Omental fat pad (tissue), 4 donors: ENCODE measurements around the gene KRT17. TPM values are rescaled to one million over a fixed set of nuclear protein-coding genes. Genes with fewer than 3 reads are reported as not detected.

Source experiments
- ATAC-seq: fragments of 150-250 bp; one replicate; pipeline ENCODE4 v1.9.1; 2016; ENCODE audit warnings: mild to moderate bottlenecking, moderate library complexity; ENCODE audit not compliant: low FRiP score
- DNase-seq: peaks from one replicate; pipeline ENCODE4 v3.0.0-alpha.2; 2019; ENCODE audit warnings: low spot score
- total RNA-seq, 4 donors: library from RNA; depleted of rRNA; stranded (reverse); fragments of >200 nt; gene quantifications; one replicate each; pipeline ENCODE4 v1.1.0, GENCODE V29; 2016
- TF ChIP-seq, protein P1 (sequence below), 3 donors: fragments of 450-650 bp; IDR thresholded peaks; one replicate each; pipeline ENCODE4 v1.5.1; 2016 to 2017; ENCODE audit warnings: antibody characterized with exemption in 3 of 3, mild to moderate bottlenecking in 3 of 3, moderate library complexity in 2 of 3

KRT17 gene
- total RNA-seq, 4 donors from 2014 or later: 0.56 TPM; not detected in 3

DNA sequence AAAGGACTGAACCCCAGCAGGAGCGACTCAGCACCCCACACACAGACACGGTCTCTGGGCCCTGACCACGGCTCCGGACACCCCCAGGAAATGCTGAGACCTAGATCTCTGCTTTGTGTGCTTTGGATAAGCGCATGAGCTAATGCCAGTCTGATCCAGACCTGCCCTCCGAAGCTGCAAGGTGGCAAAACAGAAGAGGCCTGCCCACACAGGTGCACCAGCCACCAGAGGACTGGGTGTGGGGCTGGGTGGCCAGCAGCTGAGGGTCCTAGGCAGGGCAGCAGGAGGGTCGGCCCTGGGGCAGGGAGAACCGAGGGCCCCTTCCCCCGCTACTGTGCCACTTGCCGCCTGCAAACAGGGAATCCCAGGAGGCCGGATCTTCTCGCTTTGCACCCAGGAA lies 33.6 kb upstream of the KRT17 start:
- DNase-seq (no peak), ATAC-seq (no peak)
- TF ChIP-seq, protein P1, sequence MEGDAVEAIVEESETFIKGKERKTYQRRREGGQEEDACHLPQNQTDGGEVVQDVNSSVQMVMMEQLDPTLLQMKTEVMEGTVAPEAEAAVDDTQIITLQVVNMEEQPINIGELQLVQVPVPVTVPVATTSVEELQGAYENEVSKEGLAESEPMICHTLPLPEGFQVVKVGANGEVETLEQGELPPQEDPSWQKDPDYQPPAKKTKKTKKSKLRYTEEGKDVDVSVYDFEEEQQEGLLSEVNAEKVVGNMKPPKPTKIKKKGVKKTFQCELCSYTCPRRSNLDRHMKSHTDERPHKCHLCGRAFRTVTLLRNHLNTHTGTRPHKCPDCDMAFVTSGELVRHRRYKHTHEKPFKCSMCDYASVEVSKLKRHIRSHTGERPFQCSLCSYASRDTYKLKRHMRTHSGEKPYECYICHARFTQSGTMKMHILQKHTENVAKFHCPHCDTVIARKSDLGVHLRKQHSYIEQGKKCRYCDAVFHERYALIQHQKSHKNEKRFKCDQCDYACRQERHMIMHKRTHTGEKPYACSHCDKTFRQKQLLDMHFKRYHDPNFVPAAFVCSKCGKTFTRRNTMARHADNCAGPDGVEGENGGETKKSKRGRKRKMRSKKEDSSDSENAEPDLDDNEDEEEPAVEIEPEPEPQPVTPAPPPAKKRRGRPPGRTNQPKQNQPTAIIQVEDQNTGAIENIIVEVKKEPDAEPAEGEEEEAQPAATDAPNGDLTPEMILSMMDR (IDR thresholded peaks at IDR 0.05): no peak

DNA sequence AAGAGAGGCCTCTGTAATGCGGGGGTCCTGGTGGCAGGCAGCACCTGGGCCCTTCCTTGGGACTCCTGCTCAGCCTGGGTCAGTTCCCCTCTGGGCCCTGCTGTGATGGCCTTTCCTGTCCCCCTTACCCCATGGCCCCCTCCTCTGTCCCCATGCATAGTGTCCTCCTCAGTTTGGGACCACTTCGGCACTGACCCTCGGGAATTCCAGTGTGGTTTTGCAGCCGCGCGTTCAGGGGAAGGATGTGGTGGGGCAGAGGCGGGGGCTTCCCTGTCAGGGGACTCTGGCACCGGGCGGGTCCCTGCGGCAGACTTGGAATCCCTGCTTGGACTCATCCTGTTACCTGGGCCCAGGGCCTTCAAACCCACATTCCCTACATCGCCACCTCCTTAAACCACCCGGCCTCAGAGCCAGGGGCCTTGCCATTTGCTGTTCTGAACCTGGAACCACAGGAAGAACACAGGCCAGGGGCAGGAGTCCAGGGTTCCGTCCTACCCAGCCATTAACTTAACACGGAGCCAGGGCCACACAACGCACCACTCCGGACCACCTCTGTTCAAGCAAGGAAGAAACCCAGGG lies 32.9 kb upstream of the KRT17 start:
- DNase-seq (no peak), ATAC-seq (no peak)
- TF ChIP-seq, protein P1 (IDR thresholded peaks at IDR 0.05): no peak

DNA sequence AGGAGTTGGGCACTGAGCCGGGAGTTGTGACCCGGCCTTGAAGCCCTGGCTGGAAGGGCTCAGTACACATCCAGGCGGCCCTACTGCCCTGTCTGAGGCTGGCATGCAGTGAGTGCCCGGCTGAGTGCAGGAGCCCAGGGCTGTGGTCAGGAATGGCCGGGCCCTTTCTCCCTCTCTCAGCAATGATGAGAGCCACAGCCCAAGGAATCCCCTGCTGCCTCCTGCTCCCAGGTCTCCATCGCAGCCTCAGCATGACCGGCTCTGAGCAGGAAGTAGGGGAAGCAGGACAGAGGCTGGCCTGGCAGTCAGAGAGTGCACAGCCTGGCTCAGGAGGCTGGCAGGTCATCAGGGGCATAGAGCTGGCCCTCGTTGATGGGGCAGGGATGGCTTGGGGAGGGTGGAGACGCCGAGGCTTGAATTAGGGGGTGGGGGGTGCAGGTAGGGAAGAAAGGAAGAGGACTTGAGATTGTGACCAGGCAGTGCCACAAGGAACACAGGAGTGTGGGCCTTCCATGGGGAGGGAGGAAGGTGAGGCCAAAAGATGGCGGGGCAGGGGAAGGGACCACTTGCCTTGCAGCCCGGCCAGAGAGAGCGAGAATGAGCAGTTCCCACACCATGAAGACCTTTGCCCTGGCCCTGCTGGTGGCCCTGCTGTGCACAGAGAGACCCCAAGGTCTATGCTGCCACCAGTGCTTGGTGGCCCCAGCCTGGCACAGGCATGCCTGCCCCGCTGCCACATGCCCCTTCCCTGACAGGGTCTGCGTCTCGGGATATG lies 32.1 kb upstream of the KRT17 start:
- TF ChIP-seq, protein P1 (IDR thresholded peaks at IDR 0.05): no peak
- no peak for ATAC-seq
- DNase-seq: no peak

DNA sequence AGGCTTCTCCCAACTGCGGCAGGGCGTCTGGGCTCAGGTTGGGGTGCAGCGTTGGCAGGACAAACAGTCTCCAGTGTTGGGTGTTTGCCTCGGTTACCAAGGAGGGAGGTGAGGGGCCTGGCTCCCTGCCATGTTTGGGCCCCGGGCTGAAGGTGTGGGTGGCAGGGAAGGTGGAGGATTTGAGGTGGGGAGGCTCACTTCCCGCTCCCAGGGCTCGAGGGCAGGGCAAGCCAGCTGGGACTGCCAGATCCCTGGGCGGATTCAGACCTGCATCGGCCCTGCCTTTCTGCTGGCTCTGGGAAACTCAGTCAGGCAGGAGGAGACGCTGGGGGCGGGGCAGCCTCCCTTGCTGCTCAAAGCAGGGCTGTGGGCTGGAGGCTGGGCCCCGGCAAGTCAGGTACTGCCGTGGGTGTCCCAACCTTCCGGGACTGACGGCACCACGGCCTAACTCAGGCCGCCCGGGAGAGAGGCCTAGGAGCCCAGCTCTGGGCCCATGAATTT lies 31.3 kb upstream of the KRT17 start:
- ATAC-seq (peak; percentile 66), DNase-seq (no peak)
- TF ChIP-seq, protein P1 (IDR thresholded peaks at IDR 0.05): no peak

DNA sequence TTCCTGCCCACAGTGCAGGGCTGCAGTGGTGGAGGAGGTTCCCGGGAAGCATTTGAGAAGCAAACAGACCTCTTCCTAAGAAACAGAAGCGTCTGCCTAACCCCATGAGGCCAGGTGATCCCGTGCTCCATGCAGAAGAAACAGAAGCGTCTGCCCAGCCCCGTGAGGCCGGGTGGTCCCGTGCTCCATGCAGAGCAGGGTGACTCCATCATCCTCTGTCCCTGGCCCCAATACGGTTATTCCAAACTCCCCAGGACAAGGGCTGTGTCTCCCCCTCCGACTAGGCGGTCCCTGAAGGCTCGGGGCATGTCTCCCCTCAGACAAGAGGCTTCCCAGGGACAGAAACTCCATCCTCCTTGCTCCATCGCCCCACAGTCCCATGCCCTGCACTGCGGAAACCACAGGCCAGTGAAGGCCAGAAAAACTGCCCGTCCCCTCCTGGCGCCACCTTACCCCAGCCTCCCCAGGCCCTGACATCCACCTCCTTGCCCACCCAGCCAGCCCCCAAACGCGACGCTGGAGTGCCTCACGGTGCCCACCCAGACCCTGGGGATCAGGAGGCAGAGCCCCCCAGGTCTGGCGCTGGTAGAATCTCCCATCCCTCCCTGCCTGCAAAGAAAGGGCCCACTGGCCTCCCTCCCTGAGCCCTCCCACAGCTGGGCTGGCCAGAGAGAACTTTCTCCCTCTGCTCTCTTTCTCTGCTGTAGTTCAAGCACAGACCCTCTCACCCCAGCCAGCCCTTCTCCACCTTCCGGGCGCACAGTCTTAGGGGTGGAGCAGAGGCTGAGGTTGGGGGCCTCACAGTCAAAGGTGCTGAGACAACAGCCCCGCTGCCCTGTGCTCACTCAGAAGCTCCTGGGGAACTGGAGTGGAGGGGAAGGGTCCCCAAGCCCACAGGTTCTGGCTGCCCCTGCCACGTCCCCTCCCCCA lies 30.6 kb upstream of the KRT17 start:
- TF ChIP-seq, protein P1 (IDR thresholded peaks at IDR 0.05): no peak
- ATAC-seq (no peak), DNase-seq (no peak)

DNA sequence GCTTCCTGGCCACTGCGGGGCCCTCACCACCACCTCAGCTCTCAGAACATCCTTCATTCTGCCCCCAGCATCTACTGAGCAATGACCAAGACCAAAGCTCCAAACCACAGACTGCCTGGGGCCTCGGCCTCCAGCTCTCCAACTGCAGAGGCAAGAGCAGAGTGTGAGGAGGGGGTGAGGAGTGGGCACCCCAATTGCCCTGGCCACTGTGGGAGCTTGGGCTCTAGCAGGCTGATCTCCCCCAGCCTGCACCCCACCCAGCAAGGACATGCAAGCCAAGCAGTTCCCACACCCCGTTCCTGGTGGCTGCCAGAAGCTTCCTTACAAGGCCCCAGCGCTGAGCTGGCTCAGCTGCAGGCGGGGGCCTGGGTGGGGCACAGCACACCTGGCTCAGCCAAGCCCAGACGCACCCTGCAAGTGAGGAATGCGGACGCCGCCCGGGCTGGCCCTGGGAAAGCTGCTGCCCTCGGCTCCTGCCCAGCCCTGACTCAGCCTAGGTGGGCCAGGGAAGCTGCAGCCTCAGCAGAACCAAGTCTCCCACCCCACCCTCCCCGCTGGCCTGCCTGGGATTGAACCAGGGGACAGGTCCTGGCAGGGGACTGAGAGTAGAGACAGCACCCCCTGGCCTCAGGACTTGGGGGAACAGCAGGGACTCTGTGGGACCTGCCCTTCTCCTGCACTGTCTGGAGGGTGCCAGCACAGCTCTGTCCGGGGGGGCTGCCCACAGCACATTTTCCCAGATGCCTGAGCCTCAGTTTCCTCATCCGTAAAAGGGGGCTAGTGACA lies 29.7 kb upstream of the KRT17 start:
- peak; percentile 58 for ATAC-seq
- TF ChIP-seq, protein P1 (IDR thresholded peaks at IDR 0.05): no peak
- no peak for DNase-seq
